Ovary (tissue), 9 donors: ENCODE results near the gene SLC4A5. TPM values are rescaled to one million over a fixed set of nuclear protein-coding genes. Genes with fewer than 3 reads are reported as not detected.

Source experiments
- DNase-seq, 5 donors: peaks; one replicate each; pipeline ENCODE4 v3.0.0-alpha.2; 2019 to 2020
- H3K27ac ChIP-seq, 2 donors: fragments of 200-600 bp; one replicate each; pipeline versions ENCODE4 v1.5.1 to v1.8.0; 2019 to 2022
- H3K27me3 ChIP-seq: fragments of 200-600 bp; one replicate; pipeline ENCODE4 v1.8.0; 2022
- H3K36me3 ChIP-seq: fragments of 200-600 bp; sonication (generic); one replicate; pipeline ENCODE4 v1.5.1; 2019
- H3K4me1 ChIP-seq: one replicate; pipeline ENCODE4 v1.8.1; 2013; ENCODE audit warnings: mild to moderate bottlenecking, moderate library complexity; ENCODE audit not compliant: insufficient read depth
- H3K4me3 ChIP-seq: fragments of 200-600 bp; sonication (generic); one replicate; pipeline ENCODE4 v1.5.1; 2017
- H3K9me3 ChIP-seq, 2 donors: fragments of 200-600 bp in 1 of 2; sonication (generic) in 1 of 2; one replicate each; pipeline versions ENCODE4 v1.5.1 to v1.8.1; 2013 to 2019; ENCODE audit warnings: mild to moderate bottlenecking in 1 of 2, moderate library complexity in 1 of 2
- CTCF ChIP-seq, 3 donors: fragments of 450-650 bp in 2 of 3; fragments of 200-600 bp in 1 of 3; IDR thresholded peaks; one replicate each; pipeline versions ENCODE4 v1.5.1 to v1.8.0; 2016 to 2022; ENCODE audit warnings: antibody characterized with exemption in 3 of 3, mild to moderate bottlenecking in 1 of 3
- EP300 ChIP-seq: sonication (generic); formaldehyde crosslinking; IDR thresholded peaks from one replicate; pipeline ENCODE4 v1.6.1; 2017; ENCODE audit warnings: antibody characterized with exemption
- POLR2A ChIP-seq: fragments of 450-650 bp; IDR thresholded peaks from one replicate; pipeline ENCODE4 v1.6.1; 2017; ENCODE audit warnings: antibody characterized with exemption, mild to moderate bottlenecking, moderate library complexity
- WGBS, 3 donors: extraction: QIAGEN DNeasy Blood & Tissue Kit in 1 of 3; methylation state at CpG; one replicate each; pipeline versions ENCODE4 v1.1.5 to v1.1.7; 2013 to 2017; 5-methylcytosine and 5-hydroxymethylcytosine counted together
- intact Hi-C, 4 donors: fragments of 100-400 bp; cut with DNase I; formaldehyde crosslinking; loops; one replicate each; pipeline versions ENCODE4 v1.11.0 to v1.15.1; 2022 to 2023
- polyA plus RNA-seq, 2 donors: library from polyadenylated mRNA; stranded (reverse); fragments of 200-250 nt in 1 of 2; fragments of 350-450 nt in 1 of 2; fragmentation: Illumina TruSeq in 1 of 2; extraction: RNeasy Lipid Tissue Mini Kit (QIAGEN cat#74804) in 1 of 2; gene quantifications; one replicate each; pipeline ENCODE4 v1.2.3, GENCODE V29; 2013 to 2014
- total RNA-seq, 7 donors: library from RNA; depleted of rRNA in 2 of 7; stranded (reverse); fragments of >200 nt in 2 of 7; fragmentation: NEBNext Ultra II Directional in 3 of 7; extraction: Animal tissue kit (Norgen Biotek cat#: 25700) in 3 of 7; gene quantifications; one replicate each; pipeline versions ENCODE4 v1.1.0 to v1.2.4, GENCODE V29; 2016 to 2023
- donor health status: DM: no; HTN: no; CAD: no; lungs with moderate emphysema.
- donor health status: DM: no; HTN: no; CAD: no.
- donor health status: Bipolar disorder and iron deficiency.
- donor health status: DM: yes; HTN: yes; CAD: no.
- donor health status: DM: no; HTN: no; CAD: no.
- donor health status: DM: yes; HTN: yes; CAD: no.

SLC4A5 gene
- total and polyA plus RNA-seq, 9 donors, result 1.1 to 6.3 (median 2.4) TPM

GRCh38 chr2:74239346-74239745 is 103.9 kb downstream of the SLC4A5 start:
- DNase-seq, result no peak
- 83 to 87% (median 85%) methylated on average over 7 of the region's 7 CpGs for WGBS, 3 donors
- no peaks in the 10 kb centered on the region for H3K36me3 ChIP-seq

GRCh38 chr2:74238879-74239278 is 104.3 kb downstream of the SLC4A5 start:
- WGBS, 3 donors, result 88 to 96% (median 89%) methylated on average over 2 of the region's 2 CpGs
- DNase-seq, result no peak
- intact Hi-C loops, result no loop called here

More at GRCh38 chr2:74239346-74239745, 103.9 kb downstream of the SLC4A5 start:
- Histone ChIP-seq H3K27me3 (no peaks in the 10 kb centered on the region), H3K4me3 (no peak overlapping the region), H3K27ac (no peak overlapping the region), H3K9me3 (no peaks in the 10 kb centered on the region), H3K4me1 (no peaks in the 10 kb centered on the region)
- intact Hi-C loops, result no loop called here
- no peak for TF ChIP-seq CTCF (IDR thresholded peaks at IDR 0.05)
- TF ChIP-seq EP300, result no peak
- TF ChIP-seq POLR2A, result no peak

GRCh38 chr2:74235041-74235440 is 108.2 kb downstream of the SLC4A5 start:
- WGBS, 3 donors, result 93 to 96% (median 94%) methylated on average over 5 of the region's 5 CpGs
- TF ChIP-seq EP300 (no peak), POLR2A (no peak), CTCF (IDR thresholded peaks at IDR 0.05) (no peak)
- Histone ChIP-seq H3K27ac (no peak overlapping the region), H3K36me3 (no peaks in the 10 kb centered on the region), H3K27me3 (no peaks in the 10 kb centered on the region), H3K9me3 (no peaks in the 10 kb centered on the region), H3K4me3 (no peak overlapping the region), H3K4me1 (no peaks in the 10 kb centered on the region)
- DNase-seq, result peak in 1 of 5 donors; percentile 1
- intact Hi-C loops, result no loop called here

More at GRCh38 chr2:74238879-74239278, 104.3 kb downstream of the SLC4A5 start:
- Histone ChIP-seq H3K4me1 (no peaks in the 10 kb centered on the region), H3K4me3 (no peak overlapping the region), H3K9me3 (no peaks in the 10 kb centered on the region), H3K27me3 (no peaks in the 10 kb centered on the region), H3K27ac (no peak overlapping the region), H3K36me3 (no peaks in the 10 kb centered on the region)
- TF ChIP-seq EP300 (no peak), CTCF (IDR thresholded peaks at IDR 0.05) (no peak), POLR2A (no peak)

- Histone ChIP-seq H3K27me3 (no peaks in the 10 kb centered on the region), H3K27ac (no peak overlapping the region), H3K4me1 (no peaks in the 10 kb centered on the region), H3K4me3 (no peak overlapping the region), H3K36me3 (no peaks in the 10 kb centered on the region), H3K9me3 (no peaks in the 10 kb centered on the region)
- TF ChIP-seq CTCF (IDR thresholded peaks at IDR 0.05) (no peak), POLR2A (no peak), EP300 (no peak)
- intact Hi-C loops, result no loop called here
- no peak for DNase-seq
These were observed 109.6 kb downstream of the SLC4A5 start for GRCh38 chr2:74233648-74234047.
